Central memory CD8-positive, alpha-beta T cell (primary cell): ENCODE measurements around the gene LYPD6.

Experiments used
- ATAC-seq: fragments of 150-1000 bp; cut with Tn5 transposase; replicated peaks from 2 replicates; pipeline ENCODE4 v1.10.0; 2022; ENCODE audit warnings: mild to moderate bottlenecking, moderate FRiP score, moderate number of reproducible peaks; ENCODE audit not compliant: poor library complexity, severe bottlenecking; ENCODE audit errors: extremely low read depth
- DNase-seq, 2 donors: peaks; one replicate each; pipeline ENCODE4 v3.0.0; 2021; ENCODE audit warnings: low spot score in 2 of 2
- H3K27ac Mint-ChIP-seq: one replicate; pipeline ENCODE4 v1.8.0; 2022; ENCODE audit warnings: low read depth, mild to moderate bottlenecking, moderate library complexity, mixed read lengths
- H3K27me3 Mint-ChIP-seq: one replicate; pipeline ENCODE4 v1.8.0; 2022; ENCODE audit warnings: mixed read lengths
- H3K36me3 Mint-ChIP-seq: one replicate; pipeline ENCODE4 v1.8.0; 2022; ENCODE audit warnings: mild to moderate bottlenecking, moderate library complexity, mixed read lengths; ENCODE audit not compliant: insufficient read depth
- H3K4me1 Mint-ChIP-seq: one replicate; pipeline ENCODE4 v1.8.0; 2022; ENCODE audit warnings: mixed read lengths
- H3K4me3 Mint-ChIP-seq: one replicate; pipeline ENCODE4 v1.8.0; 2022; ENCODE audit warnings: mild to moderate bottlenecking, moderate library complexity, mixed read lengths
- H3K9me3 Mint-ChIP-seq: one replicate; pipeline ENCODE4 v1.8.0; 2022; ENCODE audit warnings: mixed read lengths

LYPD6 gene

GRCh38 chr2:149451417-149452165, 121.2 kb downstream of the LYPD6 start:
- DNase-seq = no peak
- no peak overlapping the region for H3K4me3 Mint-ChIP-seq
- no peaks in the 10 kb centered on the region for H3K9me3 Mint-ChIP-seq
- no peaks in the 10 kb centered on the region for H3K27me3 Mint-ChIP-seq
- ATAC-seq = no peak
- H3K4me1 Mint-ChIP-seq = no peaks in the 10 kb centered on the region
- no peaks in the 10 kb centered on the region for H3K36me3 Mint-ChIP-seq
- H3K27ac Mint-ChIP-seq = no peak overlapping the region

GRCh38 chr2:149456285-149456684, 125.9 kb downstream of the LYPD6 start:
- Mint-ChIP-seq H3K4me3 (no peak overlapping the region), H3K27ac (no peak overlapping the region), H3K4me1 (no peaks in the 10 kb centered on the region), H3K36me3 (no peaks in the 10 kb centered on the region), H3K9me3 (peaks cover 18% of the 10 kb centered on the region), H3K27me3 (no peaks in the 10 kb centered on the region)
- DNase-seq (no peak), ATAC-seq (no peak)

GRCh38 chr2:149458502-149458901, 128.1 kb downstream of the LYPD6 start:
- Mint-ChIP-seq H3K4me3 (no peak overlapping the region), H3K27ac (no peak overlapping the region), H3K9me3 (peaks cover 18% of the 10 kb centered on the region), H3K36me3 (no peaks in the 10 kb centered on the region), H3K27me3 (no peaks in the 10 kb centered on the region), H3K4me1 (no peaks in the 10 kb centered on the region)
- ATAC-seq (no peak), DNase-seq (no peak)

- ATAC-seq (no peak), DNase-seq (no peak)
- H3K27ac Mint-ChIP-seq = no peak overlapping the region
- no peaks in the 10 kb centered on the region for H3K4me1 Mint-ChIP-seq
- H3K36me3 Mint-ChIP-seq = no peaks in the 10 kb centered on the region
- no peak overlapping the region for H3K4me3 Mint-ChIP-seq
- no peaks in the 10 kb centered on the region for H3K27me3 Mint-ChIP-seq
- peaks cover 14% of the 10 kb centered on the region for H3K9me3 Mint-ChIP-seq
Observed at GRCh38 chr2:149463328-149464002, 133.1 kb downstream of the LYPD6 start.

GRCh38 chr2:149464396-149464795, 134.0 kb downstream of the LYPD6 start:
- Mint-ChIP-seq H3K4me3 (no peak overlapping the region), H3K36me3 (no peaks in the 10 kb centered on the region), H3K27me3 (no peaks in the 10 kb centered on the region), H3K4me1 (no peaks in the 10 kb centered on the region), H3K27ac (no peak overlapping the region), H3K9me3 (peaks cover 6% of the 10 kb centered on the region)
- no peak for ATAC-seq
- no peak for DNase-seq

- ATAC-seq = no peak
- no peak overlapping the region for H3K27ac Mint-ChIP-seq
Observed at GRCh38 chr2:149465873-149466272, 135.5 kb downstream of the LYPD6 start.

GRCh38 chr2:149466635-149467034, 136.2 kb downstream of the LYPD6 start:
- H3K27ac Mint-ChIP-seq = no peak overlapping the region
- ATAC-seq (no peak), DNase-seq (no peak)
- H3K36me3 Mint-ChIP-seq = no peaks in the 10 kb centered on the region
- no peaks in the 10 kb centered on the region for H3K9me3 Mint-ChIP-seq
- no peak overlapping the region for H3K4me3 Mint-ChIP-seq
- no peaks in the 10 kb centered on the region for H3K27me3 Mint-ChIP-seq
- no peaks in the 10 kb centered on the region for H3K4me1 Mint-ChIP-seq

More at GRCh38 chr2:149465873-149466272, 135.5 kb downstream of the LYPD6 start:
- Mint-ChIP-seq H3K4me3 (no peak overlapping the region), H3K4me1 (no peaks in the 10 kb centered on the region), H3K9me3 (peaks cover under 1% of the 10 kb centered on the region), H3K27me3 (no peaks in the 10 kb centered on the region), H3K36me3 (no peaks in the 10 kb centered on the region)
- DNase-seq = no peak

- Mint-ChIP-seq H3K27me3 (no peaks in the 10 kb centered on the region), H3K36me3 (no peaks in the 10 kb centered on the region), H3K4me1 (no peaks in the 10 kb centered on the region), H3K9me3 (no peaks in the 10 kb centered on the region), H3K27ac (no peak overlapping the region), H3K4me3 (no peak overlapping the region)
- DNase-seq = no peak
- no peak for ATAC-seq
Observed at GRCh38 chr2:149467436-149467835, 137.0 kb downstream of the LYPD6 start.

GRCh38 chr2:149468636-149469035, 138.2 kb downstream of the LYPD6 start:
- H3K27ac Mint-ChIP-seq = no peak overlapping the region
- H3K9me3 Mint-ChIP-seq = no peaks in the 10 kb centered on the region
- DNase-seq (no peak), ATAC-seq (no peak)
- no peak overlapping the region for H3K4me3 Mint-ChIP-seq
- H3K36me3 Mint-ChIP-seq = no peaks in the 10 kb centered on the region
- H3K4me1 Mint-ChIP-seq = no peaks in the 10 kb centered on the region
- H3K27me3 Mint-ChIP-seq = no peaks in the 10 kb centered on the region

GRCh38 chr2:149470046-149470445, 139.7 kb downstream of the LYPD6 start:
- Mint-ChIP-seq H3K4me1 (no peaks in the 10 kb centered on the region), H3K4me3 (no peak overlapping the region), H3K27ac (no peak overlapping the region), H3K9me3 (no peaks in the 10 kb centered on the region), H3K27me3 (no peaks in the 10 kb centered on the region), H3K36me3 (no peaks in the 10 kb centered on the region)
- no peak for DNase-seq
- no peak for ATAC-seq

- no peak for DNase-seq
- Mint-ChIP-seq H3K27me3 (no peaks in the 10 kb centered on the region), H3K9me3 (no peaks in the 10 kb centered on the region), H3K36me3 (no peaks in the 10 kb centered on the region), H3K4me1 (no peaks in the 10 kb centered on the region), H3K4me3 (no peak overlapping the region), H3K27ac (no peak overlapping the region)
- ATAC-seq = no peak
Observed at GRCh38 chr2:149472413-149472812, 142.0 kb downstream of the LYPD6 start.

GRCh38 chr2:149473068-149473467, 142.7 kb downstream of the LYPD6 start:
- Mint-ChIP-seq H3K9me3 (no peaks in the 10 kb centered on the region), H3K27ac (no peak overlapping the region)

GRCh38 chr2:149473521-149473920, 143.1 kb downstream of the LYPD6 start:
- H3K4me3 Mint-ChIP-seq = no peak overlapping the region
- no peaks in the 10 kb centered on the region for H3K36me3 Mint-ChIP-seq
- no peaks in the 10 kb centered on the region for H3K9me3 Mint-ChIP-seq
- no peak for ATAC-seq
- DNase-seq = no peak
- no peak overlapping the region for H3K27ac Mint-ChIP-seq
- H3K4me1 Mint-ChIP-seq = no peaks in the 10 kb centered on the region
- no peaks in the 10 kb centered on the region for H3K27me3 Mint-ChIP-seq

More at GRCh38 chr2:149473068-149473467, 142.7 kb downstream of the LYPD6 start:
- Mint-ChIP-seq H3K4me1 (no peaks in the 10 kb centered on the region), H3K27me3 (no peaks in the 10 kb centered on the region), H3K4me3 (no peak overlapping the region), H3K36me3 (no peaks in the 10 kb centered on the region)
- ATAC-seq (no peak), DNase-seq (no peak)
